Ascending aorta (tissue), 2 donors: ENCODE data around the gene NT5C1B. TPM values are rescaled to one million over a fixed set of nuclear protein-coding genes. Genes with fewer than 3 reads are reported as not detected.
A peak's percentile ranks its signal among the peaks of the same experiment; 100 is the strongest.

ENCODE experiments used
- DNase-seq, 2 donors: peaks; one replicate each; pipeline ENCODE4 v3.0.0-alpha.2; 2019; ENCODE audit warnings: low spot score in 2 of 2
- H3K27ac ChIP-seq, 2 donors: fragments of 200-600 bp; sonication (generic); one replicate each; pipeline ENCODE4 v1.5.1; 2016 to 2017; ENCODE audit warnings: mild to moderate bottlenecking in 1 of 2
- H3K27me3 ChIP-seq: fragments of 200-600 bp; sonication (generic); one replicate; pipeline ENCODE4 v1.5.1; 2017
- H3K36me3 ChIP-seq, 2 donors: fragments of 200-600 bp; sonication (generic); one replicate each; pipeline ENCODE4 v1.5.1; 2016
- H3K4me1 ChIP-seq, 2 donors: fragments of 200-600 bp; sonication (generic); one replicate each; pipeline ENCODE4 v1.5.1; 2016 to 2017; ENCODE audit warnings: mild to moderate bottlenecking in 1 of 2
- H3K4me3 ChIP-seq, 2 donors: fragments of 200-600 bp; sonication (generic); one replicate each; pipeline ENCODE4 v1.5.1; 2016 to 2017; ENCODE audit warnings: mild to moderate bottlenecking in 1 of 2
- H3K9me3 ChIP-seq, 2 donors: fragments of 200-600 bp; sonication (generic); one replicate each; pipeline ENCODE4 v1.5.1; 2016
- intact Hi-C: fragments of 100-400 bp; cut with DNase I; formaldehyde crosslinking; loops from one replicate; pipeline ENCODE4 v1.15.1; 2023
- total RNA-seq: library from RNA; depleted of rRNA; stranded (reverse); fragments of >200 nt; gene quantifications from one replicate; pipeline ENCODE4 v1.1.0, GENCODE V29; 2016
- TF ChIP-seq, protein P1 (sequence below), 3 experiments: fragments of 200-600 bp in 2 of 3; fragments of 450-650 bp in 1 of 3; sonication (generic) in 2 of 3; IDR thresholded peaks; one replicate each; pipeline ENCODE4 v1.5.1; 2016 to 2019; ENCODE audit warnings: antibody characterized with exemption in 3 of 3, mild to moderate bottlenecking in 1 of 3, moderate library complexity in 1 of 3

Gene NT5C1B
- total RNA-seq, 1 donor from 2014 or later: not detected

DNA sequence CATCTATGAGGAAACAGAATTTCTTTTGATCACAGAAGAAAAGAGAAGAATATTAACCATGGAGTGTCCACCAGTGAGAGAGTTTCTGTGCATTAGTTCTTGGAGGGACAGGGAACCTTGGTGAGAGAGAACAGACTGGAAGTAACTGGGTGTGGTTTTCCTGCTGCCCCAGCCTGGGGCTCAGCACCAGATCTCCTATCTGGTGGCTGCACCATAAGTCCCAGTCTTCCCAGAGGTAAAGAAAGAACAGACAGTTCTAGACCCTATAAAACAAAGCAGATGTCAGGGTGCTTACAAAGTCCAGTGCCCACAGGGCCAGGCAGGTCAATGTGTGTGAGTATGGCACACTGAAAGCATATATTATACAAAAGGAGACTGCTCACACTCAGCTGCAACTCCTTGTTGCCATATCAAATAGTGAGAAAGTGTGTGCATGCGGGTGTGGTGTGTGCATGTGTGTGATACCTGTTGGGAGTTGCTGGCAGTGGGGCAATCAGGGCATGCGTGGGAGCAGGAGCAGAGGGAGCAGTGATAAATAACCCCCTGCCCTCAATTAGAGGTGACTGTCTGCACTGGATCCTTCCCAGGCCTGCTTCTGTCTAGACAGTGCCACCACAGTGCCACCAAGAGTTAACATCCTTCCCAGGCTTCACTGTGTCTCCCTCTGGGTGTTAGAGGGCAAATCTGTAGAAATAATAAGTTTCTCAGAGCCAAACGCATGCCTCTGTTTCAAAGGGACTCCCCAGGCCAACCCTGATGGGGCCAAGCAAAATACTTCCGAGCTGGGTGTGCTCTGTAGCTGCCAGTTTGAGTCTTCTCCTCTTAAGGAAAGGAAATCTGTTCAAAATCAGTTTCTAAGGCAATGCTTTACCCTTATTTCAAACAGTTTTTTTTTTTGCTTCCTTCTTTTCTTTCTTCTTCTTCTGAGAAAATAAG, 74.6 kb downstream of the NT5C1B start:
- Histone ChIP-seq H3K27ac (peak overlapping the region; percentile 66 to 70), H3K36me3 (no peaks in the 10 kb centered on the region), H3K4me1 (peaks cover 8 to 27% of the 10 kb centered on the region in 2 donors), H3K9me3 (no peaks in the 10 kb centered on the region), H3K27me3 (no peaks in the 10 kb centered on the region), H3K4me3 (no peak overlapping the region)
- intact Hi-C loops: loop anchor here (5.0 kb wide), 2 partner anchors 57 to 848 kb away; no protein-coding TSS in a partner anchor
- DNase-seq: no peak
- TF ChIP-seq, protein P1, sequence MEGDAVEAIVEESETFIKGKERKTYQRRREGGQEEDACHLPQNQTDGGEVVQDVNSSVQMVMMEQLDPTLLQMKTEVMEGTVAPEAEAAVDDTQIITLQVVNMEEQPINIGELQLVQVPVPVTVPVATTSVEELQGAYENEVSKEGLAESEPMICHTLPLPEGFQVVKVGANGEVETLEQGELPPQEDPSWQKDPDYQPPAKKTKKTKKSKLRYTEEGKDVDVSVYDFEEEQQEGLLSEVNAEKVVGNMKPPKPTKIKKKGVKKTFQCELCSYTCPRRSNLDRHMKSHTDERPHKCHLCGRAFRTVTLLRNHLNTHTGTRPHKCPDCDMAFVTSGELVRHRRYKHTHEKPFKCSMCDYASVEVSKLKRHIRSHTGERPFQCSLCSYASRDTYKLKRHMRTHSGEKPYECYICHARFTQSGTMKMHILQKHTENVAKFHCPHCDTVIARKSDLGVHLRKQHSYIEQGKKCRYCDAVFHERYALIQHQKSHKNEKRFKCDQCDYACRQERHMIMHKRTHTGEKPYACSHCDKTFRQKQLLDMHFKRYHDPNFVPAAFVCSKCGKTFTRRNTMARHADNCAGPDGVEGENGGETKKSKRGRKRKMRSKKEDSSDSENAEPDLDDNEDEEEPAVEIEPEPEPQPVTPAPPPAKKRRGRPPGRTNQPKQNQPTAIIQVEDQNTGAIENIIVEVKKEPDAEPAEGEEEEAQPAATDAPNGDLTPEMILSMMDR (IDR thresholded peaks at IDR 0.05): no peak

Other genes starting within 250 kb of the NT5C1B start
- 51.2 TPM for gene RDH14, start 28.9 kb downstream of the NT5C1B start, total RNA-seq